HepG2 (cell line): ENCODE results near the gene CEACAM16. TPM values are rescaled to one million over a fixed set of nuclear protein-coding genes. Genes with fewer than 3 reads are reported as not detected.

Source experiments
- CEBPB ChIP-seq: IDR thresholded peaks from 2 replicates; pipeline ENCODE4 v1.6.1; 2011; ENCODE audit warnings: low read depth, low read length, improper control_type of control experiment, borderline replicate concordance
- HDAC6 ChIP-seq: fragments of 200-600 bp; sonication (generic); IDR thresholded peaks from 2 replicates; pipeline ENCODE4 v1.7.0; 2017; ENCODE audit warnings: mild to moderate bottlenecking, antibody characterized with exemption, low read length, low read depth
- IRF2 ChIP-seq: IDR thresholded peaks from 2 replicates; pipeline ENCODE4 v1.6.1; 2018; ENCODE audit warnings: missing genetic modification reagents, missing compliant biosample characterization
- KAT2B ChIP-seq: fragments of 150-350 bp; IDR thresholded peaks from 2 replicates; pipeline ENCODE4 v1.6.1; 2014; ENCODE audit warnings: low read depth, low read length, borderline replicate concordance
- NCOA2 ChIP-seq: sonication (generic); formaldehyde crosslinking; IDR thresholded peaks from 2 replicates; pipeline ENCODE4 v1.8.0; 2022; ENCODE audit warnings: inconsistent platforms
- RBM39 ChIP-seq: fragments of 200-400 bp; formaldehyde crosslinking; IDR thresholded peaks from one replicate; pipeline ENCODE4 v1.6.1; 2018; ENCODE audit warnings: antibody characterized with exemption, mild to moderate bottlenecking, low read depth, low read length; ENCODE audit not compliant: poor library complexity, severe bottlenecking
- TBX2 ChIP-seq: sonication (generic); formaldehyde crosslinking; IDR thresholded peaks from 2 replicates; pipeline ENCODE4 v1.5.0; 2020; ENCODE audit warnings: missing genetic modification reagents, mild to moderate bottlenecking, borderline replicate concordance
- ZNF24 ChIP-seq: fragments of 450-650 bp; IDR thresholded peaks from 2 replicates; pipeline ENCODE4 v1.6.1; 2017; ENCODE audit warnings: antibody characterized with exemption, mild to moderate bottlenecking
- ZNF850 ChIP-seq: sonication (generic); formaldehyde crosslinking; conservative IDR thresholded peaks from 2 replicates; pipeline ENCODE4 v1.9.0; 2021; ENCODE audit warnings: mild to moderate bottlenecking, missing genetic modification reagents
- ZSCAN31 ChIP-seq: sonication (generic); formaldehyde crosslinking; IDR thresholded peaks from 2 replicates; pipeline ENCODE4 v1.5.0; 2020; ENCODE audit warnings: low read depth, mild to moderate bottlenecking, missing genetic modification reagents
- polyA plus RNA-seq, 8 experiments: library from polyadenylated mRNA; depleted of rRNA in 3 of 8; stranded (reverse) in 7 of 8; unstranded in 1 of 8; fragments of >200 nt; fragmentation: Illumina TruSeq in 4 of 8; extraction: Trizol in 4 of 8; gene quantifications; 2 replicates each; pipeline versions ENCODE4 v1.2.1 to v1.2.3, GENCODE V29; 2011 to 2016; ENCODE audit warnings: low read depth in 4 of 8, missing spikeins in 1 of 8, mixed read lengths in 1 of 8; ENCODE audit not compliant: insufficient read depth in 1 of 8
- total RNA-seq, 5 experiments: library from RNA; depleted of rRNA; stranded (reverse); fragments of >200 nt; fragmentation: Illumina TruSeq; extraction: Trizol; gene quantifications; 2 replicates each; pipeline ENCODE4 v1.2.3, GENCODE V29; 2016; ENCODE audit warnings: low read depth in 1 of 5
- TF ChIP-seq, protein P1 (sequence below): IDR thresholded peaks from 2 replicates; pipeline ENCODE4 v1.6.1; 2016; ENCODE audit warnings: low read depth, missing genetic modification reagents, missing compliant biosample characterization
- TF ChIP-seq, protein P2 (sequence below): sonication (generic); formaldehyde crosslinking; IDR thresholded peaks from 2 replicates; pipeline ENCODE4 v1.4.0; 2020; ENCODE audit warnings: missing genetic modification reagents
- TF ChIP-seq, protein P3 (sequence below): sonication (generic); formaldehyde crosslinking; IDR thresholded peaks from 2 replicates; pipeline ENCODE4 v1.4.0; 2020; ENCODE audit warnings: mild to moderate bottlenecking, missing genetic modification reagents
- TF ChIP-seq, protein P4 (sequence below): sonication (generic); formaldehyde crosslinking; IDR thresholded peaks from 2 replicates; pipeline ENCODE4 v1.5.0; 2020; ENCODE audit warnings: mild to moderate bottlenecking, missing genetic modification reagents, moderate library complexity
- TF ChIP-seq, protein P5 (sequence below): sonication (generic); formaldehyde crosslinking; IDR thresholded peaks from 2 replicates; pipeline ENCODE4 v1.4.0; 2020; ENCODE audit warnings: missing genetic modification reagents

The CEACAM16 gene
- total and polyA plus RNA-seq, 2 of the 13 experiments (the other 11 are each of a cell fraction or from before 2014, with no cell fraction given), result not detected

DNA sequence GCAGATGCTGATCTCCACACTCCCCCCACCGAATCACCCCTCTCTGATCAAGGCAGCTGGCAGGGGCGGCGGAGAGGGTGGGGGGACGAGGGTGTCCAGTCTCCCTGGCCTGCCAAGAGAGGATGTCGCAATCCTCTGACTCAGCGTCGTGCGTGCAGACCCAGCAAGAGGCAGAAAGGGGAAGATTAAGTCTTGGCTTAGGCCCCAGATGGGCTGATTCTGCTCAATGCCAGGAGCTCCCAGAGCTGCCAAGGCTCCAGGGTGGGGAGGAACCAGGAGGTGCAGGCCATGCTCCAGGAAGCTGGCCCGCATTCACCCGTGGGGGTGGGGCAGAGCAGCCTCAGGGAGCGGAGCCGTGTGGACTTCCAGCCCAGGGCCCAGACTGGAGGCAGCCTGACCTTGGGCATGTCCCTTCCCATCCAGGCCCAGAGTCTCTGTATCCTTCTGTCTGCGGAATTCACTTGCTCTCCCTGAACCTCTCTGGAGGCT is 42.9 kb downstream of the CEACAM16 start (continued):
- TF ChIP-seq, protein P1, sequence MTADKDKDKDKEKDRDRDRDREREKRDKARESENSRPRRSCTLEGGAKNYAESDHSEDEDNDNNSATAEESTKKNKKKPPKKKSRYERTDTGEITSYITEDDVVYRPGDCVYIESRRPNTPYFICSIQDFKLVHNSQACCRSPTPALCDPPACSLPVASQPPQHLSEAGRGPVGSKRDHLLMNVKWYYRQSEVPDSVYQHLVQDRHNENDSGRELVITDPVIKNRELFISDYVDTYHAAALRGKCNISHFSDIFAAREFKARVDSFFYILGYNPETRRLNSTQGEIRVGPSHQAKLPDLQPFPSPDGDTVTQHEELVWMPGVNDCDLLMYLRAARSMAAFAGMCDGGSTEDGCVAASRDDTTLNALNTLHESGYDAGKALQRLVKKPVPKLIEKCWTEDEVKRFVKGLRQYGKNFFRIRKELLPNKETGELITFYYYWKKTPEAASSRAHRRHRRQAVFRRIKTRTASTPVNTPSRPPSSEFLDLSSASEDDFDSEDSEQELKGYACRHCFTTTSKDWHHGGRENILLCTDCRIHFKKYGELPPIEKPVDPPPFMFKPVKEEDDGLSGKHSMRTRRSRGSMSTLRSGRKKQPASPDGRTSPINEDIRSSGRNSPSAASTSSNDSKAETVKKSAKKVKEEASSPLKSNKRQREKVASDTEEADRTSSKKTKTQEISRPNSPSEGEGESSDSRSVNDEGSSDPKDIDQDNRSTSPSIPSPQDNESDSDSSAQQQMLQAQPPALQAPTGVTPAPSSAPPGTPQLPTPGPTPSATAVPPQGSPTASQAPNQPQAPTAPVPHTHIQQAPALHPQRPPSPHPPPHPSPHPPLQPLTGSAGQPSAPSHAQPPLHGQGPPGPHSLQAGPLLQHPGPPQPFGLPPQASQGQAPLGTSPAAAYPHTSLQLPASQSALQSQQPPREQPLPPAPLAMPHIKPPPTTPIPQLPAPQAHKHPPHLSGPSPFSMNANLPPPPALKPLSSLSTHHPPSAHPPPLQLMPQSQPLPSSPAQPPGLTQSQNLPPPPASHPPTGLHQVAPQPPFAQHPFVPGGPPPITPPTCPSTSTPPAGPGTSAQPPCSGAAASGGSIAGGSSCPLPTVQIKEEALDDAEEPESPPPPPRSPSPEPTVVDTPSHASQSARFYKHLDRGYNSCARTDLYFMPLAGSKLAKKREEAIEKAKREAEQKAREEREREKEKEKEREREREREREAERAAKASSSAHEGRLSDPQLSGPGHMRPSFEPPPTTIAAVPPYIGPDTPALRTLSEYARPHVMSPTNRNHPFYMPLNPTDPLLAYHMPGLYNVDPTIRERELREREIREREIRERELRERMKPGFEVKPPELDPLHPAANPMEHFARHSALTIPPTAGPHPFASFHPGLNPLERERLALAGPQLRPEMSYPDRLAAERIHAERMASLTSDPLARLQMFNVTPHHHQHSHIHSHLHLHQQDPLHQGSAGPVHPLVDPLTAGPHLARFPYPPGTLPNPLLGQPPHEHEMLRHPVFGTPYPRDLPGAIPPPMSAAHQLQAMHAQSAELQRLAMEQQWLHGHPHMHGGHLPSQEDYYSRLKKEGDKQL, result 0 out of 2 replicates have a peak, but pooled peaks have one; percentile 10
- TF ChIP-seq NCOA2 (CRISPR knock-in tag) (peak; percentile 18; the same call in 1 of the 2 replicates), RBM39 (peak; percentile 54), HDAC6 (no peak), KAT2B (no peak), ZSCAN31 (CRISPR knock-in tag) (no peak), IRF2 (CRISPR knock-in tag) (peak; percentile 30; the same call in 1 of the 2 replicates), CEBPB (peak; percentile 98), TBX2 (CRISPR knock-in tag) (peak; percentile 51), ZNF850 (CRISPR knock-in tag) (no peak), ZNF24 (no peak)
- TF ChIP-seq, protein P2, sequence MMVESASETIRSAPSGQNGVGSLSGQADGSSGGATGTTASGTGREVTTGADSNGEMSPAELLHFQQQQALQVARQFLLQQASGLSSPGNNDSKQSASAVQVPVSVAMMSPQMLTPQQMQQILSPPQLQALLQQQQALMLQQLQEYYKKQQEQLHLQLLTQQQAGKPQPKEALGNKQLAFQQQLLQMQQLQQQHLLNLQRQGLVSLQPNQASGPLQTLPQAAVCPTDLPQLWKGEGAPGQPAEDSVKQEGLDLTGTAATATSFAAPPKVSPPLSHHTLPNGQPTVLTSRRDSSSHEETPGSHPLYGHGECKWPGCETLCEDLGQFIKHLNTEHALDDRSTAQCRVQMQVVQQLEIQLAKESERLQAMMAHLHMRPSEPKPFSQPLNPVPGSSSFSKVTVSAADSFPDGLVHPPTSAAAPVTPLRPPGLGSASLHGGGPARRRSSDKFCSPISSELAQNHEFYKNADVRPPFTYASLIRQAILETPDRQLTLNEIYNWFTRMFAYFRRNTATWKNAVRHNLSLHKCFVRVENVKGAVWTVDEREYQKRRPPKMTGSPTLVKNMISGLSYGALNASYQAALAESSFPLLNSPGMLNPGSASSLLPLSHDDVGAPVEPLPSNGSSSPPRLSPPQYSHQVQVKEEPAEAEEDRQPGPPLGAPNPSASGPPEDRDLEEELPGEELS (CRISPR knock-in tag), result peak; percentile 28; the same call in 1 of the 2 replicates
- TF ChIP-seq, protein P3, sequence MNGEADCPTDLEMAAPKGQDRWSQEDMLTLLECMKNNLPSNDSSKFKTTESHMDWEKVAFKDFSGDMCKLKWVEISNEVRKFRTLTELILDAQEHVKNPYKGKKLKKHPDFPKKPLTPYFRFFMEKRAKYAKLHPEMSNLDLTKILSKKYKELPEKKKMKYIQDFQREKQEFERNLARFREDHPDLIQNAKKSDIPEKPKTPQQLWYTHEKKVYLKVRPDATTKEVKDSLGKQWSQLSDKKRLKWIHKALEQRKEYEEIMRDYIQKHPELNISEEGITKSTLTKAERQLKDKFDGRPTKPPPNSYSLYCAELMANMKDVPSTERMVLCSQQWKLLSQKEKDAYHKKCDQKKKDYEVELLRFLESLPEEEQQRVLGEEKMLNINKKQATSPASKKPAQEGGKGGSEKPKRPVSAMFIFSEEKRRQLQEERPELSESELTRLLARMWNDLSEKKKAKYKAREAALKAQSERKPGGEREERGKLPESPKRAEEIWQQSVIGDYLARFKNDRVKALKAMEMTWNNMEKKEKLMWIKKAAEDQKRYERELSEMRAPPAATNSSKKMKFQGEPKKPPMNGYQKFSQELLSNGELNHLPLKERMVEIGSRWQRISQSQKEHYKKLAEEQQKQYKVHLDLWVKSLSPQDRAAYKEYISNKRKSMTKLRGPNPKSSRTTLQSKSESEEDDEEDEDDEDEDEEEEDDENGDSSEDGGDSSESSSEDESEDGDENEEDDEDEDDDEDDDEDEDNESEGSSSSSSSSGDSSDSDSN (CRISPR knock-in tag), result peak; percentile 50; the same call in 1 of the 2 replicates
- TF ChIP-seq, protein P4, sequence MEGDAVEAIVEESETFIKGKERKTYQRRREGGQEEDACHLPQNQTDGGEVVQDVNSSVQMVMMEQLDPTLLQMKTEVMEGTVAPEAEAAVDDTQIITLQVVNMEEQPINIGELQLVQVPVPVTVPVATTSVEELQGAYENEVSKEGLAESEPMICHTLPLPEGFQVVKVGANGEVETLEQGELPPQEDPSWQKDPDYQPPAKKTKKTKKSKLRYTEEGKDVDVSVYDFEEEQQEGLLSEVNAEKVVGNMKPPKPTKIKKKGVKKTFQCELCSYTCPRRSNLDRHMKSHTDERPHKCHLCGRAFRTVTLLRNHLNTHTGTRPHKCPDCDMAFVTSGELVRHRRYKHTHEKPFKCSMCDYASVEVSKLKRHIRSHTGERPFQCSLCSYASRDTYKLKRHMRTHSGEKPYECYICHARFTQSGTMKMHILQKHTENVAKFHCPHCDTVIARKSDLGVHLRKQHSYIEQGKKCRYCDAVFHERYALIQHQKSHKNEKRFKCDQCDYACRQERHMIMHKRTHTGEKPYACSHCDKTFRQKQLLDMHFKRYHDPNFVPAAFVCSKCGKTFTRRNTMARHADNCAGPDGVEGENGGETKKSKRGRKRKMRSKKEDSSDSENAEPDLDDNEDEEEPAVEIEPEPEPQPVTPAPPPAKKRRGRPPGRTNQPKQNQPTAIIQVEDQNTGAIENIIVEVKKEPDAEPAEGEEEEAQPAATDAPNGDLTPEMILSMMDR, result no peak
- TF ChIP-seq, protein P5, sequence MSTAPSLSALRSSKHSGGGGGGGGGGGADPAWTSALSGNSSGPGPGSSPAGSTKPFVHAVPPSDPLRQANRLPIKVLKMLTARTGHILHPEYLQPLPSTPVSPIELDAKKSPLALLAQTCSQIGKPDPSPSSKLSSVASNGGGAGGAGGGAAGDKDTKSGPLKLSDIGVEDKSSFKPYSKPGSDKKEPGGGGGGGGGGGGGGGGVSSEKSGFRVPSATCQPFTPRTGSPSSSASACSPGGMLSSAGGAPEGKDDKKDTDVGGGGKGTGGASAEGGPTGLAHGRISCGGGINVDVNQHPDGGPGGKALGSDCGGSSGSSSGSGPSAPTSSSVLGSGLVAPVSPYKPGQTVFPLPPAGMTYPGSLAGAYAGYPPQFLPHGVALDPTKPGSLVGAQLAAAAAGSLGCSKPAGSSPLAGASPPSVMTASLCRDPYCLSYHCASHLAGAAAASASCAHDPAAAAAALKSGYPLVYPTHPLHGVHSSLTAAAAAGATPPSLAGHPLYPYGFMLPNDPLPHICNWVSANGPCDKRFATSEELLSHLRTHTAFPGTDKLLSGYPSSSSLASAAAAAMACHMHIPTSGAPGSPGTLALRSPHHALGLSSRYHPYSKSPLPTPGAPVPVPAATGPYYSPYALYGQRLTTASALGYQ, result no peak
